Measurements from ENCODE around the gene TTLL7. TPM values are rescaled to one million over a fixed set of nuclear protein-coding genes. Genes with fewer than 3 reads are reported as not detected.

Gene TTLL7
- total and polyA plus RNA-seq, 10 donors: 0.59 to 4.8 (median 3.0) TPM

DNA sequence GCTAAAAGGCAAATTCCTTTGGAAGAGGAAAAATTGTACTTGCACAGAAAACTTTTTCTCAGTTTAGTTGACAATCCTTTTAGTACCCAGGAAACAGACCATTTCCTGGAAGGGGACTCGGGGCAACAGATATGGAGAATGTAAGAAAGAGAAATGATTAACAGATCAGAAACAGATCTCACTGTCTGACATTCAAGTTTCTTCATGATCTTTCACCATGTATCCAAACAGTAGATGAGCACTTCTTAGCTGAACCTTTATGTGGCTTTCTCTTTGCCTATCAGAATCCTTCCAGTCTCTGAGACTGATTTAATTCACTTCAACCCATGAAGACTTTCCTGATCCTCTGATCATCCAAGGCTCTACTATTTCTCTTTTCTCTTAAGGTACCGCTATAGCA lies 2.7 kb downstream of the TTLL7 start:
- 49 to 64% (median 57%) methylated on average over 2 of the region's 2 CpGs for WGBS, 5 donors
- TF ChIP-seq POLR2A (IDR thresholded peaks at IDR 0.05): no peak
- TF ChIP-seq, protein P1, sequence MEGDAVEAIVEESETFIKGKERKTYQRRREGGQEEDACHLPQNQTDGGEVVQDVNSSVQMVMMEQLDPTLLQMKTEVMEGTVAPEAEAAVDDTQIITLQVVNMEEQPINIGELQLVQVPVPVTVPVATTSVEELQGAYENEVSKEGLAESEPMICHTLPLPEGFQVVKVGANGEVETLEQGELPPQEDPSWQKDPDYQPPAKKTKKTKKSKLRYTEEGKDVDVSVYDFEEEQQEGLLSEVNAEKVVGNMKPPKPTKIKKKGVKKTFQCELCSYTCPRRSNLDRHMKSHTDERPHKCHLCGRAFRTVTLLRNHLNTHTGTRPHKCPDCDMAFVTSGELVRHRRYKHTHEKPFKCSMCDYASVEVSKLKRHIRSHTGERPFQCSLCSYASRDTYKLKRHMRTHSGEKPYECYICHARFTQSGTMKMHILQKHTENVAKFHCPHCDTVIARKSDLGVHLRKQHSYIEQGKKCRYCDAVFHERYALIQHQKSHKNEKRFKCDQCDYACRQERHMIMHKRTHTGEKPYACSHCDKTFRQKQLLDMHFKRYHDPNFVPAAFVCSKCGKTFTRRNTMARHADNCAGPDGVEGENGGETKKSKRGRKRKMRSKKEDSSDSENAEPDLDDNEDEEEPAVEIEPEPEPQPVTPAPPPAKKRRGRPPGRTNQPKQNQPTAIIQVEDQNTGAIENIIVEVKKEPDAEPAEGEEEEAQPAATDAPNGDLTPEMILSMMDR (IDR thresholded peaks at IDR 0.05 in 8 of 11, conservative IDR thresholded peaks at IDR 0.05 in 3 of 11): no peak
- no peak for TF ChIP-seq POLR2AphosphoS5 (IDR thresholded peaks at IDR 0.05)
- intact Hi-C loops (cut with DNase I; ENCODE audit: low total_unique reads): no loop called here
- Histone ChIP-seq H3K9me3 (no peaks in the 10 kb centered on the region), H3K4me1 (peaks cover 0 to 19% (median 14%) of the 10 kb centered on the region in 6 donors), H3K36me3 (no peaks in the 10 kb centered on the region), H3K4me3 (no peak overlapping the region), H3K27me3 (replicated peaks in 1 of 7) (peaks cover 0 to 51% (median 18%) of the 10 kb centered on the region in 7 donors), H3K27ac (no peak overlapping the region)
- no peak for DNase-seq

DNA sequence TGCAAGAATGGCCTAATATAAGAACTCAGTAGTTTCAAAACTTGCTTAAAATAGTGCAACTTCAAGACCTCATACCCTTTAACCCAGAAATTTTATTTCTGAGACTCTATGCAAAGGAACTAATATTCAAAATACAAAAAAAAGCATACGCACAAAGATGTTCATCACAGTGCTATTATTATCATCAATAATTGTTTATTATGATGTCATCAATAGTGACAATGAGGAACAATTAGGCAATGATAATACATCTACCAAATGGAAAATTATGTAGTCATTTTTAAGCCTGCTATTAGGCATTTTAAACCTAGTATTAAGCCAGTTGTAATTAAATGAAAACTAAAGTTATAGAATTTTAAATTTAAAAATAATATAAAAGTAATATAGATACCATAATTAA lies 3.3 kb downstream of the TTLL7 start:
- Histone ChIP-seq H3K4me1 (peaks cover 0 to 19% (median 14%) of the 10 kb centered on the region in 6 donors), H3K36me3 (no peaks in the 10 kb centered on the region), H3K27ac (no peak overlapping the region), H3K27me3 (replicated peaks in 1 of 7) (peaks cover 0 to 45% (median 18%) of the 10 kb centered on the region in 7 donors), H3K4me3 (no peak overlapping the region), H3K9me3 (no peaks in the 10 kb centered on the region)
- TF ChIP-seq POLR2AphosphoS5 (IDR thresholded peaks at IDR 0.05) (no peak), POLR2A (IDR thresholded peaks at IDR 0.05) (no peak)
- TF ChIP-seq, protein P1 (IDR thresholded peaks at IDR 0.05 in 8 of 11, conservative IDR thresholded peaks at IDR 0.05 in 3 of 11): no peak
- 77 to 91% (median 83%) methylated on average over 1 of the region's 1 CpG for WGBS, 5 donors
- DNase-seq: no peak
- intact Hi-C loops (cut with DNase I; ENCODE audit: low total_unique reads): no loop called here

DNA sequence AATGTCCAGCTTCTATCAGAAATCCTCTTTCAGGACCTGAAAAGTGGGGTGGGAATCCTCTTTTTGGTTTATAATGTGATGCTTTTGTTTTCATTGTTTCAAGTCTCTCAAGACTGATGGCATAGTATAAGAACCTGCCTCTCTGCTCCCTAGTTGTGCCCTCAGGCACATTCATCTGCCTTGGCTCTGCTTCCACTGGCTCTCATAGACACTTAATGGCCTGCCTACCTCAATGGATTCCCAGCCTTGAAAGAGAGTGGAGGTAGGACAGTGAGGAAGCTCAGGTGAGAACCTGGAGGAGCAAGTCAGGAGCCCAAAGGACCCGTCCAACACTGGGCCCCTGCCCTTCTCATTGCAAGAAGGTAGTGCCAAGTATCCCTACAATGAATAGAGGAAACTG lies 4.8 kb downstream of the TTLL7 start:
- intact Hi-C loops (cut with DNase I; ENCODE audit: low total_unique reads): no loop called here
- Histone ChIP-seq H3K36me3 (no peaks in the 10 kb centered on the region), H3K27me3 (replicated peaks in 1 of 7) (peaks cover 0 to 30% (median 11%) of the 10 kb centered on the region in 7 donors), H3K9me3 (no peaks in the 10 kb centered on the region), H3K27ac (no peak overlapping the region), H3K4me3 (no peak overlapping the region), H3K4me1 (peaks cover 0 to 10% (median 8%) of the 10 kb centered on the region in 6 donors)
- TF ChIP-seq, protein P1 (IDR thresholded peaks at IDR 0.05 in 8 of 11, conservative IDR thresholded peaks at IDR 0.05 in 3 of 11): no peak
- TF ChIP-seq POLR2AphosphoS5 (IDR thresholded peaks at IDR 0.05): no peak
- TF ChIP-seq POLR2A (IDR thresholded peaks at IDR 0.05): no peak
- DNase-seq: no peak
- 70 to 90% (median 87%) methylated on average over 1 of the region's 1 CpG for WGBS, 5 donors

DNA sequence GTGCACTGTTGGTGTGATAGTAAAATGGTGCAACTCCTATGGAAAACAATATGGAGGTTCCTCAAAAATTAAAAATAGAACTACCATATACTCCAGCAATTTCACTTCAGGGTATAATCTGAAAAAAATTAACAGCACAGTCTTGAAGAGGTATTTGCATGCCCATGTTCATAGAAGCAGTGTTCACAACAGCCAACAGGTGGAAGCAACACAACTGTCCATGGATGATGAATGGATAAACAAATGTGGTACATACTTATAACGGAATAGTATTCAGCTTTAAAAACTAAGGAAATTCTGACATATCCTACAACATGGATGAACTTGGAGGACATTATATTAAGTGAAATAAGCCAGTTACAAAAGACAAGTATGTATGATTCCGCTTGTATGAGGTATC lies 8.2 kb downstream of the TTLL7 start:
- Histone ChIP-seq H3K4me1 (no peaks in the 10 kb centered on the region), H3K36me3 (no peaks in the 10 kb centered on the region), H3K27me3 (replicated peaks in 1 of 7) (peaks cover 0 to 10% (median 0%) of the 10 kb centered on the region in 7 donors), H3K9me3 (peaks cover 0 to 17% (median 13%) of the 10 kb centered on the region in 8 donors), H3K4me3 (no peak overlapping the region), H3K27ac (no peak overlapping the region)
- DNase-seq: no peak
- intact Hi-C loops (cut with DNase I; ENCODE audit: low total_unique reads): no loop called here
- TF ChIP-seq POLR2A (IDR thresholded peaks at IDR 0.05) (no peak), POLR2AphosphoS5 (IDR thresholded peaks at IDR 0.05) (no peak)
- TF ChIP-seq, protein P1 (IDR thresholded peaks at IDR 0.05 in 8 of 11, conservative IDR thresholded peaks at IDR 0.05 in 3 of 11): no peak
- WGBS, 5 donors: 82 to 91% (median 85%) methylated on average over 2 of the region's 2 CpGs
